ENCODE measurements around the gene VANGL2. TPM values are rescaled to one million over a fixed set of nuclear protein-coding genes. Genes with fewer than 3 reads are reported as not detected.

The VANGL2 gene
- total RNA-seq, 2 donors from 2014 or later = 9.7 to 13.6 TPM

DNA sequence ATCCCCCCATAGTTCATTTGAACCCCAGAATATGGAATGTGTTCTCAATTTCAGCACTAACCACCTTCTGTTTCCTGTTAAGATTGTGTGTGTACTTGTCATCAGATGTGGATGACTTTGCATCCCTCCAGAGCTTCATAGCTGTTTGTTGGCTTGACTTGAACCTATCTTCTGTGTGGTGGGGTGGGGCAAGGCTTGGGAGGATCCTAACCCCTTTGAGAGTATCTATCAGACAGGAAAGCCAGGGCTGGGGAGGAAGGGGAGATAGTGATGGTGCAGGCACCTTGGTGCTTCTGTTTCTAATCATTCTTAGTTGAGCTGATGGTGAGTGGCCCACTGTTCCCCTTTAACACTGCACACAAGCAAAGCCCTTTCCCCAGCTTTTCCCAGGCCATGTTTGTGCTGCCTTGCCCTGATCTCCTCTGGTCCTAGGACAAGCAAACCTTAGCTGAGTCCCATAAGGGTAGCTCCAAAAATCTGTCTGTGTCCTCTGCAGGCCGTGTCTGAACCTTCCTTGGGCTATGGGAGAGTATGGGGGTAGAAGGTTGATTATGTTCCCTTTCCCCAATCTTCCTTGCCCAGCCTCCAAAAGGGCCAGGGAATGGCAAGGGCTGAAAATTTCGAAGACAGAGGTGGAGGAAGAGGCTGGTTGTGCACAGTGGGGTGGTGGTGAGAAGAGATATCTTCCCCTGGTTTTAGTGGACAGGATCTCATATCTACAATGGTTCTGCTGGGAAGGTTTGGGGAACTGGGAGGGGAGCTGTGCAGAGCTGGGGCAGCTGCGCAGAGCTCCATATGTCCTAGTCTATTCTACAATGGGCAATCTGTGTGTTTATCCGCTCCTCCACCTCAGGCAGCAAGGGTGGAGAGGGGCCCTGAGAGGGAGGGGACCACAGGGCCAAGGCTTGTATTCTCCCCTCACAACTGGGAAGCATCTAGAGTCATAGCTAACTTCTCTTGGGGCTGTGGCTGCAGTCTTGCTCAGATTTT lies 32.1 kb upstream of the VANGL2 start:
- DNase-seq (ENCODE audit: low spot score) = no peak
- intact Hi-C loops (cut with DNase I) = no loop called here
- TF ChIP-seq POLR2A (IDR thresholded peaks at IDR 0.05) = no peak
- TF ChIP-seq, protein P1, sequence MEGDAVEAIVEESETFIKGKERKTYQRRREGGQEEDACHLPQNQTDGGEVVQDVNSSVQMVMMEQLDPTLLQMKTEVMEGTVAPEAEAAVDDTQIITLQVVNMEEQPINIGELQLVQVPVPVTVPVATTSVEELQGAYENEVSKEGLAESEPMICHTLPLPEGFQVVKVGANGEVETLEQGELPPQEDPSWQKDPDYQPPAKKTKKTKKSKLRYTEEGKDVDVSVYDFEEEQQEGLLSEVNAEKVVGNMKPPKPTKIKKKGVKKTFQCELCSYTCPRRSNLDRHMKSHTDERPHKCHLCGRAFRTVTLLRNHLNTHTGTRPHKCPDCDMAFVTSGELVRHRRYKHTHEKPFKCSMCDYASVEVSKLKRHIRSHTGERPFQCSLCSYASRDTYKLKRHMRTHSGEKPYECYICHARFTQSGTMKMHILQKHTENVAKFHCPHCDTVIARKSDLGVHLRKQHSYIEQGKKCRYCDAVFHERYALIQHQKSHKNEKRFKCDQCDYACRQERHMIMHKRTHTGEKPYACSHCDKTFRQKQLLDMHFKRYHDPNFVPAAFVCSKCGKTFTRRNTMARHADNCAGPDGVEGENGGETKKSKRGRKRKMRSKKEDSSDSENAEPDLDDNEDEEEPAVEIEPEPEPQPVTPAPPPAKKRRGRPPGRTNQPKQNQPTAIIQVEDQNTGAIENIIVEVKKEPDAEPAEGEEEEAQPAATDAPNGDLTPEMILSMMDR (IDR thresholded peaks at IDR 0.05) = no peak
- TF ChIP-seq POLR2AphosphoS5 (IDR thresholded peaks at IDR 0.05) = no peak
- Histone ChIP-seq H3K4me3 (no peak overlapping the region), H3K27me3 (replicated peaks; ENCODE audit: insufficient read depth) (no peaks in the 10 kb centered on the region), H3K9me3 (no peaks in the 10 kb centered on the region), H3K4me1 (replicated peaks) (no peaks in the 10 kb centered on the region), H3K36me3 (no peaks in the 10 kb centered on the region), H3K27ac (no peak overlapping the region)
- WGBS = 80% methylated on average over 4 of the region's 4 CpGs

DNA sequence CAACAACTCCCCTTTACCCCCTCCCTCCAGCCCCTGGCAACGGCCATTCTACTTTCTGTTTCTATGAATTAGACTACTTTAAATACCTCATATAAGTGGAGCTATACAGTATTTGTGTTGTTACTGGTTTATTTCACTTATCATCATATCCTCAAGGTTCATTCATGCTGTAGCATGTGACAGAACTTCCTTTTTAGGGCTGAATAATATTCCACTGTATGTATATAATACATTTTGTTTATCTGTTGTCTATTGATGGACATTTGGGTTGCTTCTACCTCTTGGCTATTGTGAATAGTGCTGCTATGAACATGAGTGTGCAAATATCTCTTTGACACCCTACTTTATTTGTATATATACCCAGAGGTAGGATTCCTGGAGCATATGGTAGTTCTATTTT lies 31.3 kb upstream of the VANGL2 start:
- 63% methylated on average over 1 of the region's 1 CpG for WGBS
- TF ChIP-seq POLR2A (IDR thresholded peaks at IDR 0.05) (no peak), POLR2AphosphoS5 (IDR thresholded peaks at IDR 0.05) (no peak)
- TF ChIP-seq, protein P1 (IDR thresholded peaks at IDR 0.05) = no peak
- DNase-seq (ENCODE audit: low spot score) = no peak
- intact Hi-C loops (cut with DNase I) = no loop called here
- Histone ChIP-seq H3K4me1 (replicated peaks) (no peaks in the 10 kb centered on the region), H3K4me3 (no peak overlapping the region), H3K9me3 (no peaks in the 10 kb centered on the region), H3K27me3 (replicated peaks; ENCODE audit: insufficient read depth) (no peaks in the 10 kb centered on the region), H3K27ac (no peak overlapping the region), H3K36me3 (no peaks in the 10 kb centered on the region)

GRCh38 chr1:160370561-160371345 lies 29.6 kb upstream of the VANGL2 start:
- H3K4me1 ChIP-seq (replicated peaks) = no peaks in the 10 kb centered on the region
- TF ChIP-seq, protein P1 (IDR thresholded peaks at IDR 0.05) = no peak
- no peak for TF ChIP-seq POLR2AphosphoS5 (IDR thresholded peaks at IDR 0.05)
- no peak for TF ChIP-seq POLR2A (IDR thresholded peaks at IDR 0.05)
- no peaks in the 10 kb centered on the region for H3K36me3 ChIP-seq
- intact Hi-C loops (cut with DNase I) = loop anchor here (10.0 kb wide), 1 partner anchor 166 kb away; the partner anchor contains the start of gene PEA15
- no peak for DNase-seq (ENCODE audit: low spot score)
- H3K27me3 ChIP-seq (replicated peaks; ENCODE audit: insufficient read depth) = no peaks in the 10 kb centered on the region
- H3K27ac ChIP-seq = no peak overlapping the region
- 74% methylated on average over 34 of the region's 42 CpGs for WGBS
- H3K4me3 ChIP-seq = no peak overlapping the region
- H3K9me3 ChIP-seq = no peaks in the 10 kb centered on the region

- Histone ChIP-seq H3K9me3 (no peaks in the 10 kb centered on the region), H3K4me3 (no peak overlapping the region), H3K27me3 (replicated peaks; ENCODE audit: insufficient read depth) (no peaks in the 10 kb centered on the region), H3K36me3 (no peaks in the 10 kb centered on the region), H3K4me1 (replicated peaks) (peaks cover 3% of the 10 kb centered on the region), H3K27ac (no peak overlapping the region)
- intact Hi-C loops (cut with DNase I) = loop anchor here (10.0 kb wide), 1 partner anchor 166 kb away; the partner anchor contains the start of gene PEA15
- TF ChIP-seq, protein P1 (IDR thresholded peaks at IDR 0.05) = no peak
- no peak for TF ChIP-seq POLR2AphosphoS5 (IDR thresholded peaks at IDR 0.05)
- no peak for TF ChIP-seq POLR2A (IDR thresholded peaks at IDR 0.05)
- DNase-seq (ENCODE audit: low spot score) = no peak
Observed at GRCh38 chr1:160371346-160371631, 29.1 kb upstream of the VANGL2 start.

Measured in prostate gland (tissue), 2 donors.